Thyroid gland (tissue), 4 donors: ENCODE data around the gene PCSK1.

Experiments
- POLR2A ChIP-seq, 2 donors: fragments of 450-650 bp; IDR thresholded peaks; one replicate each; pipeline ENCODE4 v1.6.1; 2017; ENCODE audit warnings: antibody characterized with exemption in 2 of 2, mild to moderate bottlenecking in 2 of 2, moderate library complexity in 1 of 2
- TF ChIP-seq, protein P1 (sequence below), 6 experiments: fragments of 200-600 bp in 3 of 6; fragments of 450-650 bp in 3 of 6; sonication (generic) in 3 of 6; IDR thresholded peaks; one replicate each; pipeline ENCODE4 v1.5.1; 2016 to 2019; ENCODE audit warnings: antibody characterized with exemption in 6 of 6, mild to moderate bottlenecking in 2 of 6, inconsistent platforms in 1 of 6, moderate library complexity in 1 of 6

DNA sequence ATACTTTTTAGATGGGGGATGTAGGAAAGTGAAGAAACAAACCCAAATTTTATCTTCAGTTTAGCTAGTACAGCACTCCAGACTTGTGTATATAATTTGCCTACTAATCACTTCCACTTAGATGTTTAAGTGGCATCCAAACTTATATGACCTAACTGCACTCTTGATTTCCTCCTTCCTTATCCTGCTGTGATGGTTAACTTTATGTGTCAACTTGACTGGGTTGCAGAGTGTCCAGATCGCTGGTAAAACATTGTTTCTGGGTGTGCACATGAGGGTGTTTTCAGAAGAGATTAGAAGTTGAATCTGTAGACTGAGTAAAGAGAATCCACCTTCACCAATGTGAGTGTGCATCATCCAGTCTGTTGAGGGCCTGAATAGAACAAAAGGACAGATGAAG is 79.8 kb downstream of the PCSK1 start:
- no peak for TF ChIP-seq POLR2A (IDR thresholded peaks at IDR 0.05)
- TF ChIP-seq, protein P1, sequence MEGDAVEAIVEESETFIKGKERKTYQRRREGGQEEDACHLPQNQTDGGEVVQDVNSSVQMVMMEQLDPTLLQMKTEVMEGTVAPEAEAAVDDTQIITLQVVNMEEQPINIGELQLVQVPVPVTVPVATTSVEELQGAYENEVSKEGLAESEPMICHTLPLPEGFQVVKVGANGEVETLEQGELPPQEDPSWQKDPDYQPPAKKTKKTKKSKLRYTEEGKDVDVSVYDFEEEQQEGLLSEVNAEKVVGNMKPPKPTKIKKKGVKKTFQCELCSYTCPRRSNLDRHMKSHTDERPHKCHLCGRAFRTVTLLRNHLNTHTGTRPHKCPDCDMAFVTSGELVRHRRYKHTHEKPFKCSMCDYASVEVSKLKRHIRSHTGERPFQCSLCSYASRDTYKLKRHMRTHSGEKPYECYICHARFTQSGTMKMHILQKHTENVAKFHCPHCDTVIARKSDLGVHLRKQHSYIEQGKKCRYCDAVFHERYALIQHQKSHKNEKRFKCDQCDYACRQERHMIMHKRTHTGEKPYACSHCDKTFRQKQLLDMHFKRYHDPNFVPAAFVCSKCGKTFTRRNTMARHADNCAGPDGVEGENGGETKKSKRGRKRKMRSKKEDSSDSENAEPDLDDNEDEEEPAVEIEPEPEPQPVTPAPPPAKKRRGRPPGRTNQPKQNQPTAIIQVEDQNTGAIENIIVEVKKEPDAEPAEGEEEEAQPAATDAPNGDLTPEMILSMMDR (IDR thresholded peaks at IDR 0.05) = no peak
